HG03039 (cell line): ENCODE measurements around the gene LRRC7.

ENCODE experiments used
- ATAC-seq: cut with Tn5 transposase; IDR thresholded peaks from one replicate; pipeline ENCODE4 v1.9.1; 2021; ENCODE audit warnings: mild to moderate bottlenecking, moderate library complexity; ENCODE audit not compliant: unreplicated experiment

Gene LRRC7

DNA sequence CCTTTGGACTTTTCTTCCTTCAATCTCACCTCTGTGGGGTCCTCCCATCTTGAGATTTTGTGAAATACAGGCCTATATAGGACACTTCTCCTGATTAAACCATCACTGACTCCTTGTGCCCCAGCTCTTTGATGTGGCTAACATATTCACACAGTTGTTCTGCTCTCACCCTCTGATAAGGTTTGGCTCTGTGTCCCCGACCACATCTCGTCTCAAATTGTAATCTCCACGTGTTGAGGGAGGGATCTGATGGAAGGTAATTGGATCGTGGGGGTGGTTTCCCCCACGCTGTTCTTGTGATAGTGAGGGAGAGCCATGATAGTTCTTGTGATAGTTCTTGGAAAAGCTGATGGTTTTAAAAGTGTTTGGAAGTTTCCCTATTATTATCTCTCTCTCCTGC lies 19.7 kb downstream of the LRRC7 start:
- no peak for ATAC-seq

DNA sequence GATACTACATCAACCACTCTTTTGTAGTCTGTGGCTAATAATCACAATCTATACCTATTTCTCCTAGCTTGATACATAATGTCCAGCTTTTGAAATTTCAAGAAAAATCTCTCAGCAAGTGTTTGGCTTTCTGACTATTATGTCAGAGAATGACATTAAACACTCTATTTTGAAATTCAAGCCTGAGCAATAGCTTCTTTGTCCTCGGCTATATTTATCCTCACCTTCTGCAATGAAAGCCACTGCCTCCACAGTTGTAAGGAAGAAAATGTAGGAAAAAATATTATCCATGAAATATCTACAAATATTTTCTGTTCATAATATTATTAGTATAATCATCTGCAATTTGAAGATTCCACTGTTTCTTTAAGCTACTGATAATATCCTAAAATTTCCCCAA lies 22.1 kb downstream of the LRRC7 start:
- no peak for ATAC-seq

DNA sequence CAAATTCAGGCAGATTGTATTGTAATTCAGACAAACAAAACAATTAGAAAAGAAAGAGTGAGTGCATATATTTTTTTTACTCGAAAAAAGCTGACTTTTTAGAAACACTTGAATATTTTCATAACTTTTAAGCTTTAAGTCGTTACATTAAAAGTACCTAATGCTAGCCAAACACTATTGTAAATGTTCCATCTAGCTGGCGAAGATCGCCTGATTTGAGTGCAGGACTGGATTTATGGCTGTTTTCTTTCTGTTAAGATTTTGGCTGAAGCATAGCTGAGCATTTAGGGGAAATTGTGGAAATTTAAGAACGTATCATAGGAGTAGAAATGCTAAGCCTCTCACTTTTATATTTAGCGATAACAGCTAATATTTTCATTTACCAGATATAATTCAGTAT lies 24.6 kb downstream of the LRRC7 start:
- ATAC-seq: no peak

DNA sequence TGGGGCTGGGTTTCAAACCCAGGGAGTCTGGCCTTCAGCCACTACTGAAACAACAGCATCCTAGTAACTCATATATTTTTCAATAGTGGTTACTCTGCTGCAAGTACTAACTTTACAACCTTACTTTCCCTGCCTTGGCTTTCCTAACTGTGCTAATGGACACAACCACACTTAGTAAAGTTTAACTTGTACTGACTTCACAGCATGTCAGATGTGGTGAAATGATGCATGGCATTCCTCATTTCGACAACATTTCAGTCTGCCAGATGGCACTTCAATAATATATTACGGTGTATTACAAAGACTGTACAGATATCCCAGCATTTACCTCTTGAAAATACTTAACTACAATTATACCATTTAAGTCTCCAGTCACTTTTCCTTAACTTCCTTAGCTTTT lies 27.8 kb downstream of the LRRC7 start:
- no peak for ATAC-seq

DNA sequence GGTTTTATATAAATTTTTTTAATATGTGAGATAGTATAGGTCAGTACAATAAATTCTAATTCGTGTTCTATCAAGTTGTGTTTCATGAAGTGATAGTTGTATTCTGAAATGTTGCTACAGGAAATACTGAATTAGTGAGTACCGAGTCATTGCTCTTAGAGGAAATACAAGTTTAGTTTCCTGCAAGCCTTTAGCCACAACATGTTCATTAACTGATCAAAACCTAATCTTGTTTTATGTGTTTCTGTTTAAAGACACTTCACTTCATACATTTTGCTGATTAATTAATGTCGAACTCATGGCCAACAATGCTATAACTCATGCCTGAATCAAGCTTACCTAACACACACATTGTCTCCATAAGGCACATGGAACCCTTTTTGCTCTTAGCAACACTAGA lies 43.6 kb downstream of the LRRC7 start:
- ATAC-seq: no peak

DNA sequence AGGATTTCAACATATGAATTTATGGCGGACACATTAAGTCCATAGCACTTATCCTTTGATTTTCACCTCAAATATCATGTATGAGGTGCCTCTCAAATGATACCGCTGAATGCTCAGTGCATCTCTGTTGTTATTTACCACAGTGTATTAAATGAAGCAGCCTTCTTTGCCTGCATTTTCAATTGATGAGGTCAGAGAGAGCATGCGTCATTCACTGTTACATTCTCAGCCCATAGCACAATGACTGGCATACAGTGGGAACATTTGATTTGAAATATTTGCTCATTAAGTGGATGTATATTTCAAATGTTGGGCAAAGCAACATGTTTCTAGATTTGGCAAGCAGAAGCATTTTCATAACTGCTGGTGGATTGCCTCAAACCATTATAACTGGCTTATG lies 45.7 kb downstream of the LRRC7 start:
- ATAC-seq: no peak

DNA sequence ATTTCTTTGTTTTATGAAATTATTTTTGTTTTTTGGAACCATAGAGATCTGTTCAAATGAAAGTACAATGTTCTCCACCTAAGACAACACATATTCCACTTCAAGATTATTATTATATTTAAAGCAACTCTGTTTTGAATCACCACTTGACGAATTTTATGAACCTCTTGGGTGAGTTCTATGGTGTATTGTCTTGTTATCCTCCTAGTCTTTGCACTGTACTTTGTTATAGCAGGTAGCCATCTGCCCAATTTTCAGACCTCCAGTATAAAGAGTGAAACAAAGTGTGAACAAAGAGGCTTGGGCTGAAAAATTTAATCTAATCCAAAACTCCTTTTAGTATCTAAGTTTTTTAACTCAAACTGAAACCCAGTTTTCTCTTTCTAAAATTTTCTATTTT lies 71.0 kb downstream of the LRRC7 start:
- ATAC-seq: no peak

DNA sequence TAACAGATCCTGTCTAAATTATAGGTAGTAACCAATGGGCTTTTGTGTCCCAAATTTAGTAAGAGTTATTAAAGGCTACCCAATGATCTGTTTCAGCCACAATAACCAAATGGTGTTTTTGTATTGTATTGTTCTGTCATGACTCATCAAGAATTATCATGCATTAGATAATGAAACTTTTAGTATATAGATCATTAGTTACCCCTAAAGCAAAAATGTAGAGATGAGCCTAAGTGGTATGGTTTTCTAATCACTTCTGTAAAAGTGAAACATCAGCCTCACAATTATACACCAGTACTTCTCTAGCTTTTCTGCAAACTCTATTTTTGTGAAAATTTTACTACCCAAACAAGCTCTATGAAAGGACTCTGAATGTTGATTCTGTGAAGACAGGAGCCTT lies 71.4 kb downstream of the LRRC7 start:
- ATAC-seq: no peak

DNA sequence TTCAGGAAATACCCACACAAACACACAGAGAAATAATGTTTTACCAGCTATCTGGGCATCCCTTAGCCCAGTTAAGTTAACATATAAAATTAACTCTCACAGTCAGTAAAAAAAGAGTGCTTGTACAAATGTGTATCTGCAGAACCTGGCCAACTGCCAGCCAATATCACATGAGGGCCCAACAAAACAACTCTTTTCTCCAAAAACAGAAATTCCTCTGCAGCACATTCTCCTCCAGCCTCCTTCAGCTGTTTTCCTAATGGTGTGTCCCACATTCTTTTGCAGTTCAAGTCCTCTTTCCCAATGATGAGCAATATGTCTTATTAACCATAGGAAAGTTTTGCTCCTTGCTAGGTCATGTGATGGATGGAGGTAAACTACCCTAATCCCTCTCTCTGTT lies 75.5 kb downstream of the LRRC7 start:
- no peak for ATAC-seq

DNA sequence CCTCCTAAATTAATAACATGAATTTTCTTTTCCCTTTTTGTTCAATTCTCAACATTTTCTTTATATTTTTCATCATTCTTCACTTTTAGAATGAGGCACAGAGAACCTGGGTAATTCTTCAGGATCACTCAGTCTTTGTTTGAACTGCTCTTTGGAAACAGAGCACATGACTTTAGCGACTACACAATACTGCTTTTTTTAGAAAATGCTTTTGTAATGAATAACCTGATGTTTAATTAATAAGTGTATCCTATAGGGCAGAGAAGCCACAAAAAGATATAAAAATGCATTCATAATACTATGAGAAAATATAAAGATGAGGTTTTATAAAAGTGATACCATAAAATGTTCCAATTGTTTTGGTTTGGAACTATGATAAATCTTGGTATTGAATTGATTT lies 77.8 kb downstream of the LRRC7 start:
- ATAC-seq: no peak

DNA sequence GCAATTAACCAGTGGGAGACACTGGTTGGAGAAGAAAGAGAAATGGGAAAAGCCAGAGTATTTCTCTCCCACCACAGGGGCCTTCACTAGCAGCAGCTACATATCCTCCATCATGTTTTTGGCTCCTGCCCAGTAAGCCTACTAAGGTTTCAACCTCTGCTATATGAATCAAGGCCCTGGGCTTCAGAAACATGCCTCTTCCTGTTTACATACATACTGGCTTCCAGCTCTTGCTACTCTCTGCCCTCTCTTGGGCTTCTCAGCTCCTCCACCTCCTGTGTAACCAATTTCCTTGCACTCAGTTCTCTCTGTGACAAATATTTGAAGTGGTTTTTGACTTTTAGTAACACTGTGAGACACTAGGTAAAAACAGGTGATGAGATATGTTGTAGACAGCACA lies 80.8 kb downstream of the LRRC7 start:
- ATAC-seq: no peak

DNA sequence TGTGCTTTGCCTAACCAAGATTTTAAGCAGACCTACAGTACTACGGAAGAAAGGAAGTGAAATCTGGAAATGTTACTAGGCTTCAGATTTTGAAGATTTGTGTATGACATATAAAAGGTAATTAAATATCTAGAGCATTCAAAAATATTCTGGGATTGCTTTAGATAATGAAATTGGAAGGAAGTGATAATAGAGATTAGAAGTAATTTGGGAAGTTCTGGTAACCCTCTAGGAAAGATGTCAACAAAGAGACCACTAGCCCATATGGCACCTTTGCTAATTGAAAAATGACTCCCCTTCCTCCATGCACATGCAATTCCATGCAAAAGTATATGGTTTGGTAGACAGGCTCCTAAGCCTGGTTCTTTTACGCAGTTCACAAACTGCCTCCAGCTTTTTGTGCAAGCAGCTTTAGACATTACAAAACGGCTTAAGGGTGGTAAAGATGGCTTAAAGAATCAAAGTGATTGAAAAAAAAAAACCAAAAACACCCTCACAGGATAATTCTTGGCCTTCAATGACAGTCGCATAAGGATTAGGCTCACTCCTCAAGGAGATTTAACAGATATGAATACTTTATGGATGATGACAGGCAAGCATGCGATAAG lies 81.8 kb downstream of the LRRC7 start:
- ATAC-seq: no peak

DNA sequence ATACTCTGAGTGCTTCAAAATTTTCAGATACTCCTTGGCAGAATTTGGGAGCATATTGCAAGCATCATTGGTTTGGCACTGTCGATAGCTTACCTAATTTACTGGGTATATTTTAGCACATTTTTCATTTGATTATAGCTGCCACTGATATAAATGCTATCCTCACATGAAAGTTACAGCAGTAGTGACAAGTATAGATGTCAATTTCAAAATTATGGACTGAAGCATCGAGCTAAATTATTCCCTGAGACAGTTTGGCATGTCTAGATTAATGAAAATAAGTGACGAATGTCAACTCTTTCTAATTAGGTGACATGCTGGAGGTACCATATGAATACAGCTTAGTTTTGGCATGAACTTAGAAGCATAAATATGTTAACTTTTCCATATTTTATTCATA lies 83.1 kb downstream of the LRRC7 start:
- no peak for ATAC-seq

DNA sequence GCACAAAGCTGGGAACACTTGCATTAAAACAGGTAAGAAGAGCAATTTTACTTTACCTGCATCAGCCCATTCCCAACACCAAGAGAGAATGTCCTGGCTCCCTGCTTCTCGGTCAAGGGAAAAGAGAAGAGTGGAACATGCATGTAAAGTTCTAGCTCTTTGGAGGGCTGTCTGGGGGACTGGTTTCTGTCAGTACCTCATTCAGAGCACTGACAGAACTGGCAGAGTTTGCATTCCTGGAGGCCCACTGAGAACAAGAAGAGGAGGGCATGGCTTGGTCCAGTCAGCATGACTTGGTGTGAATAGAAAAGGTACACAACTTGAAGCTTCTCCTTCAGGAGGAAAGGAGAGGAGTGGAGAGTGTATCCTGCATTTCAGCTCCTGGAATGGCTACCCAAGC lies 83.9 kb downstream of the LRRC7 start:
- ATAC-seq: no peak

DNA sequence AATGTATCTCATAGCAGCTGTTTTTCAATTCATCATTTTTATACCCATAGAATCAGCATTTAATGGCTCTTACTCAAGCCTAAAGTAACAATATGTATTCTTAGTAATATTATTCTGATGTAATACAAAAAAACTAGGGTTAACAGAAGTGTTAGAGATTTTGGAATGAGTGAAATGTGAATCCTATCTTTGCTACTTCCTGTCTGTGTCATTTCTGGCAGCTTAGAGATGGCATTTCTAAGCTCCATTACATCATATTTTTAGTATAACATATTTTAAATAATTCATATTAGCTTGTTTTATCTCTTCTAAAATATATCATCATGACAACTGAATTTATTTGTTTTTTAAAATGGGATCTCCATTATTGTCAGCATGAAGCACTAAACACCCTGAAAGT lies 90.2 kb downstream of the LRRC7 start:
- no peak for ATAC-seq

DNA sequence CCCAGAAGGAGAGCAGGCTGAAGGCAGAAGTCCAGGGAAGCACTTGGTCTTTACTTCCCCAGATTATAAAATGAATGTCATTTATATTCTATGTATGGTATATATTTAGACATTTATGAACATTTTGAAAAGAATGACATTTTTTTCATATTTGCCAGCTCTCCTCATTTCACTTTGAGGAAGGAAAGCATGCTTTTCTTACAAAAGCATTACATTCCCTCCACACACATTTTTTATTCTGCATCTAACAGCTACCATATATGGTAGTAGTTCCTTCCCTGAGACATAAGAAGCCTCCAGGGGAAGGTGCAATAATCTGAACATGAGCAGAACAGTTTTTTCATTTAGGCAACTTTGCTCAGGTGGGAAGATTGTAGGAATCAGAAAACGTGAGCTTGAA lies 94.0 kb downstream of the LRRC7 start:
- no peak for ATAC-seq

DNA sequence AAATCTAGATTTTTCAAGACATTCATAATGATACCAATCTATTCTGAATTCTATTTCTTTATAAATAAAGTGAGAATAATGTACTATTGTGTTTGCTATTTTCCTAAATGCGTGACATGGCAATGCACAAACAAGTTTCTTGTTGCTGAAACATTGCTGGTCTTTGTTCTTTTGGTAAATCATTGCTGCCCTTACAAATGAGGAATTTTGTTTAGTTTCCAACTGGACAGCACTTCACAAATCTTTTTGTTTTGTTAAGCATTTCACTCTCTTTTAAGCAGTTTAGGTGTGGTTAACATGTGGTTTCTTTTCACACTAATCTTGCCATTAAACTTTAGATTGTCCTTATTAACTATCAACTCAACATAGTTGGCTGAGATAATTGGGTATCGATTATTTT lies 94.6 kb downstream of the LRRC7 start:
- no peak for ATAC-seq

DNA sequence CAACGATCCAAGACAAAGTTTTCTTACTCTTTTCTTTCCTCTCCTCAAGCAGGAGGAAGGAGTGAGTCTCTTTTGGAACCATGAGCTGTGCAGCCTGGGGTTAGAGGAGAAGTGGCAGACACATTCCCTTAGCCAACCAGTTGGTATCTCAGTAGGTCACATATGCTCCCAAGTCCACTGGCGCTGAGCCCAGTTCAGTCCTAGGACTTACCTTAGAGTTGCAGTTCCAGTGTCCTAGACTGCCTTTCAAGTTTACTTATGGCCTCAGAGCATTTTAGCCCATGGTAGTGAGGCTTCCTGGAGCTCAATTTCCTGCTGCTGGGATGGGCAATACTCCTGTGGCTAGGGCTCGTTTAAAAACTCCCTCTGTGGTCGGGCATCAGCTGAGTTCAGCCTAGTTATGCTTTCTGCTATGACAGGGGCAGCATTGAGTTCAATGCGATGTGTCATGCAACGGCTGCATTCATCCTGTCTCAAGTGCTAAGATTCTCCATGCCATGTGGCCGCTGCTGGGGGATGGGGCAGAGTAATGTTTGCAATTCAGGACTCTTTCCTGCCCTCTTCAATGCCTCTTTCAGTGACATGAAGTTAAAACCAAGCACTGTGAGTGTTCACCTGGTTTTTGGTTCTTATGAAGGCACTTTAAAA lies 103.8 kb downstream of the LRRC7 start:
- ATAC-seq: no peak

DNA sequence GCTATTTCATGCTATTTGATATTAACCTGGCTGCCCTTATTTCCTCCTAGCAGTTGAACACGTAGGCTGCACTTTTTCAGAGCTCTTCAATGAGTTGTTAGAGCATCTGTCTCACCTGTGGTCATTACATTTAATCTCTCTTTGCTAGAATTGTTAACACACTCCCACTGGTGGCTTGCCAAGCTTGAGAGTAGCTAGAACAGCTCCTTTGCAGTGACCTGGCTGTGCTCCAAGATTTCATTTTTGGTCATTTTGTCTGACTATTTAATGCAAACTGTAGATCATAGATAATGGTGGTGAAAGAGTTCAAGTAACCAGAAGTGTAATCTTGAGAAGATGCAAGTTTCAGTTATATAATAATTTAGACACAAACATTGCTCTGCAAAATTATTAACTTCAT lies 105.6 kb downstream of the LRRC7 start:
- ATAC-seq: no peak

DNA sequence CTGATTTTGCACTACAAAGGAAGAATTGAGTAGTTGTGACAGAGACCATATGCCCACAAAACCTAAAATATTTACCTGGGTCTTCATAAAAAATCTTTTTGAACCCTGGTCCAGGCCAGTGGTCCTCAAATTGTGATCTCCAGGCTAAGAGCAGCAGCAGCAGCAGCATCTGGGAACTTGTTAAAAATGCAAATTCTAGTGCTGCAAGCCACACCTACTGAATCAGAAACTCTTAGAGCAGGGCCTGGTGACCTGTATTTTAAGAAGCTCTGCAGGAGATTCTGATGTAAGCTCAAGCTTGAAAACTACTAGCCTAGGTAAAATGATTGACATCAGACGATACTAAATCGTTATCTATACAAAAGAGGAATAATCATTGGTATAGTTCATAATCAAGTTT lies 112.2 kb downstream of the LRRC7 start:
- ATAC-seq: no peak

DNA sequence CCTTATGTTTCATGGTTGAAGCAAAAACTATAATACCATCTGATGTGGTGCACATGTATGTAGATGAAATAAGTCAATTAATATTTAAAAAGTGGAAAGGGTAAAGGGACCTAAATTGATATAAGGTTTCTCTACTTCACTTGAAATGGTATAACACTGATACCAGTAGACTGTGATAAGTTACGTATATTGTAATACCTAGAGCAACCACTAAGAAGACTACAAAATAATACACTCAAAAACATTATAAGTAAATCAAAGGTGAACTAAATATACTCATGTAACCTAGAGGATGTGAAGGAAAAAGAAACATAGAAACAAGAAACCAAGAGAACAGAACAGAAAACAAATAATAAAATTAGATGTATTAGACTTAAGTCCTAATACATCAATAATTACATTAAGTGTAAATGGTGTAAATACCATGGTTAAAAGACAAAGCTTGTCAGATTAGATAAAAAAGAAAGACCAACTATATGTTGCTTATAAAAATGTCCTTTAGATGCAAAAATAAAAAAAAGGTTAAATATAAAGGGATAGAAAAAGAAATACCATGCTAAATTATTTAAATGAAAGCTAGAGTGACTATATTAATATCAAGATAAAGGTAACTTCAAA lies 118.8 kb downstream of the LRRC7 start:
- no peak for ATAC-seq

DNA sequence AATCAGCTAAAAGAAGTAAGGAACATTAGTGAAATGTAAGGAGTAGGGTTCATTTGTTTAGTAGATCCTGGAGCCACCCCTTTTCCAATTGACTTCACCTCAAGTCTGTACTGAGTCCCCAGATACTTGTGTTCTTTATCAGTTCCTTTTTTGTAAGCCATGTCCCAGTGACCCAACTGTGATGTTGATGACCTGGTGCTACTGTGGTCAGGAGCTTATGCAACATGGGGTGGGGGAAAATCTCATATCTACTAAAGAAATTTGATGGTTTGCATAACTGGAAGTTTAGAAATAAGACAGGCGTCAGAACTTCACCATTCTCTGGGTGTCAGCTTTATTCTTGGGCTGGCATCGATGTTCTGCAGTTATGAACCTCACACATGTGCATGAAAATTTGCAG lies 120.5 kb downstream of the LRRC7 start:
- ATAC-seq: no peak

DNA sequence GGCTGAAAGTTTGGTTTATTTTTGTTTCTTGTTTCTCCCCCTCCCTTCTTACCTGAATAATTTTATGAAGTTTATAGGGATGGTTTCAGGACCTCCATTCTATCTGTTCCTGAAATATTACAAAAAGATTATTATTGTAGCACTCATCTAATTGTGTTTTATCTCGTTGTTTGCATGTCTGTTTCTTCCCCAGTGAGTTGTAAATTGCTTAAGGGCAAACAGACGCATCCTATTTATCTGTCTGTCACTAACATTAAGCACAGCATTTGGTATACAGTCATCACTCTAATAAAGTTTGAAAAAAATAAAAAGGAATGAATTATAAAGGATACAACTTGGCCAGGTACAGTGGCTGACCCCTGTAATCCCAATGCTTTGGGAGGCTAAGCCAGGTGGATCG lies 123.5 kb downstream of the LRRC7 start:
- ATAC-seq: no peak
